ENCODE results near the gene PCSK4.

DNA sequence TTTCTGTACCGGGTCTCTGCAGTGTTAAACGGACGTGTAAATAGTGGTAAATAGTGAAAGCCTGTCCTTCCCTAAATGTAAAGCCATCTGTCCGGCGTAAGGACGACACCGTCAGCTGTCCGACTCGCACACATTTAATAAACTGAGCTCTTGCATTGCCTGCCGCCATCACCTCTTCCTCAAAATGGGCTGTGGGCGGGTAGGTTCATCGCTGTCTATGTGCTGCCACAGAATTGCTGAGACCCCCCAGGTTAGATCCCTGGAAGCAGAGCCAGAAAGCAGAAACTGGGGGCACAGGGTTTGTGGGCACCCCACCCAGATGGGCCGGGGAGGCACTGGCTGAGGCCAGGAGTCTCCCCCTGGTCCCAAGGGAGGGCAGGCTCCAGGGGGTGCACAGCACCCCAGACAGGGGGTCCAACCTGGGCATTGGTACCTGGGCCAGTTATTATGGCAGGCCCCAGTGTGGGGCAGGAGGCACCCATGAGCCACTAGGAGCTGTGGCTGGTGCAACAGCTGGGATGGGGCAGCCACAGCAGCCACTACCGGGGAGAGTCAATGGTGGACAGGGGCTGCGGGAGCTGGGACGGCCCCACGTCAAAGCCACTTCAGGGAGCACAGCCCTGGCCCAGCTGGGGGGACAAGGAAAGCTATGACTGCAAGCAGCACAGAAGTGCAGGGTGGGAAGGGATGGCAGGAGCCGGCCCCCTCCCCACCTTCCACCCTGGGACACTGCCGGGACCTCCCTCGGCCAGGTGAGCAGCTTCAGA is 16.9 kb downstream of the PCSK4 start:
- TF ChIP-seq, protein P1, sequence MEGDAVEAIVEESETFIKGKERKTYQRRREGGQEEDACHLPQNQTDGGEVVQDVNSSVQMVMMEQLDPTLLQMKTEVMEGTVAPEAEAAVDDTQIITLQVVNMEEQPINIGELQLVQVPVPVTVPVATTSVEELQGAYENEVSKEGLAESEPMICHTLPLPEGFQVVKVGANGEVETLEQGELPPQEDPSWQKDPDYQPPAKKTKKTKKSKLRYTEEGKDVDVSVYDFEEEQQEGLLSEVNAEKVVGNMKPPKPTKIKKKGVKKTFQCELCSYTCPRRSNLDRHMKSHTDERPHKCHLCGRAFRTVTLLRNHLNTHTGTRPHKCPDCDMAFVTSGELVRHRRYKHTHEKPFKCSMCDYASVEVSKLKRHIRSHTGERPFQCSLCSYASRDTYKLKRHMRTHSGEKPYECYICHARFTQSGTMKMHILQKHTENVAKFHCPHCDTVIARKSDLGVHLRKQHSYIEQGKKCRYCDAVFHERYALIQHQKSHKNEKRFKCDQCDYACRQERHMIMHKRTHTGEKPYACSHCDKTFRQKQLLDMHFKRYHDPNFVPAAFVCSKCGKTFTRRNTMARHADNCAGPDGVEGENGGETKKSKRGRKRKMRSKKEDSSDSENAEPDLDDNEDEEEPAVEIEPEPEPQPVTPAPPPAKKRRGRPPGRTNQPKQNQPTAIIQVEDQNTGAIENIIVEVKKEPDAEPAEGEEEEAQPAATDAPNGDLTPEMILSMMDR (IDR thresholded peaks at IDR 0.05; ENCODE audit: low read depth, low read length, poor library complexity, severe bottlenecking) = no peak
- no peak for TF ChIP-seq EZH2phosphoT487 (IDR thresholded peaks at IDR 0.05; ENCODE audit: borderline replicate concordance, low read length)

Measured in DOHH2 (cell line).